Tibial artery (tissue), 4 donors: Measurements from ENCODE around the gene CWC27.

Experiments used
- DNase-seq, 2 donors: peaks; one replicate each; pipeline ENCODE4 v3.0.0-alpha.2; 2019
- H3K27ac ChIP-seq, 2 donors: fragments of 200-600 bp; sonication (generic) in 1 of 2; 1 replicate in 1 of 2; 2 replicates in 1 of 2; pipeline ENCODE4 v1.5.1; 2018 to 2019; ENCODE audit warnings: mild to moderate bottlenecking in 1 of 2
- H3K27me3 ChIP-seq, 2 donors: fragments of 200-600 bp; sonication (generic) in 1 of 2; one replicate each; pipeline versions ENCODE4 v1.5.1 to v1.6.0; 2016 to 2019
- H3K36me3 ChIP-seq, 3 donors: fragments of 200-600 bp; sonication (generic) in 2 of 3; one replicate each; pipeline ENCODE4 v1.5.1; 2016 to 2019; ENCODE audit warnings: mild to moderate bottlenecking in 2 of 3
- H3K4me1 ChIP-seq, 4 donors: fragments of 200-600 bp; sonication (generic) in 2 of 4; 1 replicate in 3 of 4; 2 replicates in 1 of 4; pipeline ENCODE4 v1.5.1; 2016 to 2019
- H3K4me3 ChIP-seq, 2 donors: fragments of 200-600 bp; sonication (generic) in 1 of 2; 1 replicate in 1 of 2; 2 replicates in 1 of 2; pipeline ENCODE4 v1.5.1; 2018 to 2019; ENCODE audit warnings: mild to moderate bottlenecking in 2 of 2
- H3K9me3 ChIP-seq, 3 donors: fragments of 200-600 bp; sonication (generic) in 1 of 3; one replicate each; pipeline ENCODE4 v1.5.1; 2016 to 2019
- CTCF ChIP-seq, 2 experiments: fragments of 200-600 bp in 1 of 2; fragments of 450-650 bp in 1 of 2; IDR thresholded peaks; one replicate each; pipeline ENCODE4 v1.5.1; 2017 to 2019; ENCODE audit warnings: antibody characterized with exemption in 2 of 2, mild to moderate bottlenecking in 1 of 2, moderate library complexity in 1 of 2
- intact Hi-C: fragments of 100-400 bp; cut with DNase I; formaldehyde crosslinking; loops from one replicate; pipeline ENCODE4 v1.15.0; 2023; ENCODE audit warnings: low total_unique reads

CWC27 gene

DNA sequence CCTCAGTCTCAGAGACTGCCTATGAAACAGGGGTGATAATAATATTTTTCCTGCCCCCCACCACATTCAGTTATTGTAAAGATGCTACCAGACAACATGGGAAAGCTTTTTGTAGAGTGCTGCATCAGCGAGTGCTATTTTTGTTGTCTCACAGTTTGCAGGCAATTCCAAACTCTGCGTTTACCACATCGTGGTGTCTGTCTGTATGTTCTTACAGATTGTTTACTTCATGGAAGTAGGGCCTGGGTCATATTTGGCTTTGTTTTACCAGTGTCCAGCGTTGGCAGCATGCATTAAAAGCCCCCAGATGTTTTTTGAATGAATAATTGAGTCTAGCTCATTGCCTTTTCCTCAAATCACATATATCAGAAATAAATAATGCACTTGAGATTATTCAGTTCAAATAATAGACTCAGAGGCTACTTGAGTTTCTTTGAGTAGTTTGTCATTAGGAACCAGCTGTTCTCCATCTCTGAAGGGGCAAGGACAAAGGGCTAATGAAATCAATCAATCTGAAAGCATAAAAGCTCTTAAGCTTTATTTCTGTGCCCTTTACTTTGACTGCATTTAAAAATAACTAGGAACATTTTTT lies 243.7 kb downstream of the CWC27 start:
- intact Hi-C loops: no loop called here
- Histone ChIP-seq H3K27me3 (no peaks in the 10 kb centered on the region), H3K27ac (no peak overlapping the region)

GRCh38 chr5:65013166-65013565 lies 244.4 kb downstream of the CWC27 start:
- no peak for DNase-seq
- H3K36me3 ChIP-seq: no peaks in the 10 kb centered on the region
- H3K4me1 ChIP-seq: peaks cover 0 to 6% (median 3%) of the 10 kb centered on the region in 4 donors
- TF ChIP-seq CTCF (IDR thresholded peaks at IDR 0.05): no peak
- no peaks in the 10 kb centered on the region for H3K9me3 ChIP-seq
- no peak overlapping the region for H3K27ac ChIP-seq
- H3K27me3 ChIP-seq: no peaks in the 10 kb centered on the region
- H3K4me3 ChIP-seq: no peak overlapping the region
- intact Hi-C loops: no loop called here

More for the DNA sequence above, 243.7 kb downstream of the CWC27 start:
- H3K4me1 ChIP-seq: peaks cover 0 to 6% (median 3%) of the 10 kb centered on the region in 4 donors
- H3K4me3 ChIP-seq: no peak overlapping the region
- no peaks in the 10 kb centered on the region for H3K9me3 ChIP-seq
- TF ChIP-seq CTCF (IDR thresholded peaks at IDR 0.05): no peak
- DNase-seq: no peak
- no peaks in the 10 kb centered on the region for H3K36me3 ChIP-seq

DNA sequence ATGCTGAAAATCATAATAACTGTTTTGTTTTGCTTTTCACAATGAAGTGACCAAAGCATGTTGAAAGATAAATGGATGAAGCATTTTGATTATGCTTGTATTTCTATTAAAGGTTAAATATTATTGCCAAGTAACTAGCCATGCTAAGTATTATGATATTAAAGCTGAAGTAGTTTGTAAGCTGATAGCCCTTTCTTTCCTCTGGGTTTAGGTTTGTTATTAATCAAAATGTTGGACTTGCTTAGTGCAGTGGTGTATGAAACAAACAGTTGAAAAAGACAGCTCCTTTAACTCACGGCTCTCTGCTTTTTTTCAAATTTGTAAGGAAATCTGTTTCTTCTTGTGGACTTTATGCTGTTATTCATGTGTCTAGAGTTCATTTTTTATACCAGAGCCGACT lies 246.0 kb downstream of the CWC27 start:
- DNase-seq: no peak
- no peaks in the 10 kb centered on the region for H3K9me3 ChIP-seq
- H3K36me3 ChIP-seq: no peaks in the 10 kb centered on the region
- intact Hi-C loops: no loop called here
- H3K4me1 ChIP-seq: peaks cover 0 to 6% (median 3%) of the 10 kb centered on the region in 4 donors
- no peak for TF ChIP-seq CTCF (IDR thresholded peaks at IDR 0.05)
- H3K27ac ChIP-seq: no peak overlapping the region
- no peak overlapping the region for H3K4me3 ChIP-seq
- no peaks in the 10 kb centered on the region for H3K27me3 ChIP-seq

GRCh38 chr5:65015767-65016166 lies 247.0 kb downstream of the CWC27 start:
- Histone ChIP-seq H3K27ac (no peak overlapping the region), H3K4me3 (no peak overlapping the region), H3K9me3 (no peaks in the 10 kb centered on the region), H3K4me1 (peaks cover 0 to 6% (median 3%) of the 10 kb centered on the region in 4 donors), H3K27me3 (no peaks in the 10 kb centered on the region), H3K36me3 (no peaks in the 10 kb centered on the region)
- TF ChIP-seq CTCF (IDR thresholded peaks at IDR 0.05): no peak
- intact Hi-C loops: no loop called here
- DNase-seq: no peak

DNA sequence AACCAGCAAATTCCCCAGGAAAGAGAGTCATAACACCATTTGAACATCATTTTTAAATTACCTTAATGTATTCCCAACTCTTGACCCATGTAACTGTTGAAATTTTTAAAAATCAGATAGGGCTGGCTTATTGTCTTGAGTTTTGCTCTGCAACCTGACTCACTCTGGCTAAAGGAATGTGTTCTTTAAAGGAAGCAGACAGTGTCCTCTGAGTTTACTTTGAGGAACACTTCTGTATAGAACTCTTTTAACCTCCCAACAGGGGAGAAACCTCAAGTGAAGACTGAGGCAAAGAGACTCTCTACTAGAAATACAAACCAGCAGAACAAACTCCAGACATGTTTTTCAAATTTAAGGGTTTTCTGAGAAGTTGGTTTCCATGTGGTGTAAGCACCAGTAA lies 248.9 kb downstream of the CWC27 start:
- peaks cover 0 to 6% (median 3%) of the 10 kb centered on the region in 4 donors for H3K4me1 ChIP-seq
- H3K4me3 ChIP-seq: no peak overlapping the region
- no peak overlapping the region for H3K27ac ChIP-seq

More for the DNA sequence above, 248.9 kb downstream of the CWC27 start:
- DNase-seq: no peak
- intact Hi-C loops: no loop called here
- no peaks in the 10 kb centered on the region for H3K27me3 ChIP-seq
- no peaks in the 10 kb centered on the region for H3K36me3 ChIP-seq
- no peak for TF ChIP-seq CTCF (IDR thresholded peaks at IDR 0.05)
- H3K9me3 ChIP-seq: no peaks in the 10 kb centered on the region
